ENCODE data around the gene CKMT1B.
"Not testable (repeated sequence)": the region's sequence is repeated elsewhere in the genome, so short reads cannot be mapped to it uniquely, and the experiment has no call there.

DNA sequence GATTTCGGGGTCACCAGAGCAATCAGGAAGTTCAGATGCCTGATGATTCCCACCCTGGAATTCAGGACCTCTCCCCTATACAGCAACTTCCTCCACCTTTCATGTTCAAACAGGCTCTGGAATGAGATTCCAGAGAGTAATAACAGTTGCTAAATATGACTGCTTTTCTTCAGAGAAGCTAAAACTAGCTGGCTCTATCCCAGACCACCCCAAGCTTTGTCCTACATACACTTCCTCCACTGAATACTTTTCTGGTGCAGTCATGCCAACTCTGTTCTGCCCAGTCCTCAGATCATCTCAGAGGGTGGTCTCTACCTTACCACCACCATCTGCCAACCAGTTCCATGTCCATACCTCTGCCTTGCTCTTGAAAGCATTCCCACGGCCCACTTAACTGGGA, 27.2 kb upstream of the CKMT1B start:
- TF ChIP-seq, protein P1, sequence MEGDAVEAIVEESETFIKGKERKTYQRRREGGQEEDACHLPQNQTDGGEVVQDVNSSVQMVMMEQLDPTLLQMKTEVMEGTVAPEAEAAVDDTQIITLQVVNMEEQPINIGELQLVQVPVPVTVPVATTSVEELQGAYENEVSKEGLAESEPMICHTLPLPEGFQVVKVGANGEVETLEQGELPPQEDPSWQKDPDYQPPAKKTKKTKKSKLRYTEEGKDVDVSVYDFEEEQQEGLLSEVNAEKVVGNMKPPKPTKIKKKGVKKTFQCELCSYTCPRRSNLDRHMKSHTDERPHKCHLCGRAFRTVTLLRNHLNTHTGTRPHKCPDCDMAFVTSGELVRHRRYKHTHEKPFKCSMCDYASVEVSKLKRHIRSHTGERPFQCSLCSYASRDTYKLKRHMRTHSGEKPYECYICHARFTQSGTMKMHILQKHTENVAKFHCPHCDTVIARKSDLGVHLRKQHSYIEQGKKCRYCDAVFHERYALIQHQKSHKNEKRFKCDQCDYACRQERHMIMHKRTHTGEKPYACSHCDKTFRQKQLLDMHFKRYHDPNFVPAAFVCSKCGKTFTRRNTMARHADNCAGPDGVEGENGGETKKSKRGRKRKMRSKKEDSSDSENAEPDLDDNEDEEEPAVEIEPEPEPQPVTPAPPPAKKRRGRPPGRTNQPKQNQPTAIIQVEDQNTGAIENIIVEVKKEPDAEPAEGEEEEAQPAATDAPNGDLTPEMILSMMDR (IDR thresholded peaks at IDR 0.05) = not testable (repeated sequence)
- not testable (repeated sequence) for TF ChIP-seq POLR2AphosphoS5 (IDR thresholded peaks at IDR 0.05); POLR2A (IDR thresholded peaks at IDR 0.05; ENCODE audit: low read depth); EP300 (IDR thresholded peaks at IDR 0.05)
